Activated naive CD8-positive, alpha-beta T cell treated with anti-CD3 and anti-CD28 coated beads, Interleukin-2, amount 10 ng/mL, durations not matched to agents 7 days and 5 days (primary cell): ENCODE data around the gene ITGAV. TPM values are rescaled to one million over a fixed set of nuclear protein-coding genes. Genes with fewer than 3 reads are reported as not detected.

Experiments used
- ATAC-seq: fragments of 150-1000 bp; cut with Tn5 transposase; one replicate; pipeline ENCODE4 v1.10.0; 2021; ENCODE audit warnings: low read depth, moderate library complexity
- POLR2A ChIA-PET: fragments of 350-600 bp; sonication (Branson Sonifier 250); formaldehyde crosslinking; loops from one replicate; lab custom pipeline; 2021; ENCODE audit warnings: antibody characterized with exemption; lab: Charles Lee
- DNase-seq: peaks from one replicate; pipeline ENCODE4 v3.0.0; 2021
- H3K27ac Mint-ChIP-seq: one replicate; pipeline ENCODE4 v1.8.0; 2022; ENCODE audit warnings: mild to moderate bottlenecking, mixed read lengths
- H3K27me3 Mint-ChIP-seq: one replicate; pipeline ENCODE4 v1.8.0; 2022; ENCODE audit warnings: mild to moderate bottlenecking, moderate library complexity, mixed read lengths
- H3K36me3 Mint-ChIP-seq: one replicate; pipeline ENCODE4 v1.8.0; 2021; ENCODE audit warnings: mild to moderate bottlenecking, mixed read lengths
- H3K4me1 Mint-ChIP-seq: one replicate; pipeline ENCODE4 v1.8.0; 2021; ENCODE audit warnings: mixed read lengths
- H3K4me3 Mint-ChIP-seq: one replicate; pipeline ENCODE4 v1.8.0; 2022; ENCODE audit warnings: mild to moderate bottlenecking, moderate library complexity, mixed read lengths
- H3K9me3 Mint-ChIP-seq: one replicate; pipeline ENCODE4 v1.8.0; 2021; ENCODE audit warnings: mixed read lengths
- total RNA-seq, 2 experiments: library from RNA; stranded (reverse); gene quantifications; one replicate each; pipeline ENCODE4 v1.2.3, GENCODE V29; 2021

The ITGAV gene
- total RNA-seq, result 1 to 10 TPM; 7.5 to 7.7 TPM

DNA sequence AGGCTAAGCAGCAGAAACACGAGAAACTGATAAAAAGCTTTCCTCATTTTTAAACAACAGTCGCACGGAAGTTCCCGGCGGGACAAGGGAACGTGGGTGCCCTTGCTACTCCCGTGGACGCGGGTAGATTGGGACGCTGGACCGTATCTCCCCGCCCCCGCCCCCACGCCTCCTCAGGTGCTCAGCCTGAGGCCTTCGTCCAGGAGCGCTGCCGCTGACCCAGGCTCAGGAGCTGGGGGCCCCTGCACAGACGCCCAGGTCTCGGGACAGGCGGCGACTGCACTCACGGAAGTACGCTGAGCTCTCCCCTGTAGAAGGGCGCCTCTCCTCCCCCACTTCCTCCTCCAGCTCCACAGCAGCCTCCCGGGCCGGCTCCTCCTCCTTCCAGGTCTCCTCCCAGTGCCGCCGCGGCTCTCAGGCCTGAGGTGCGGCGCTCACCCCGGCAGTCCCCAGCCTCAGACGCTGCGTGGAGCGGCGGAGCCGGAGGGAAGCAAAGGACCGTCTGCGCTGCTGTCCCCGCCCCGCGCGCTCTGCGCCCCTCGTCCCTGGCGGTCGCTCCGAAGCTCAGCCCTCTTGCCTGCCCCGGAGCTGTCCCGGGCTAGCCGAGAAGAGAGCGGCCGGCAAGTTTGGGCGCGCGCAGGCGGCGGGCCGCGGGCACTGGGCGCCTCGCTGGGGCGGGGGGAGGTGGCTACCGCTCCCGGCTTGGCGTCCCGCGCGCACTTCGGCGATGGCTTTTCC is at the start of gene ITGAV:
Gene ITGAV, plus strand, starts transcription at position 445 of the 738 bp plus-strand sequence. Its CDS starts 283 bp downstream, at position 728.
- POLR2A ChIA-PET, result interaction anchor here (0.9 to 1.4 kb wide), 3 partner anchors 10 to 104 kb away, joined by 3 to 19 read pairs (median 3); partner anchors contain the start of gene ZC3H15
- Mint-ChIP-seq H3K4me1 (peaks cover 20% of the 10 kb centered on the region), H3K4me3 (peak within 1 kb of the TSS; percentile 87), H3K36me3 (no peaks in the 10 kb centered on the region), H3K27me3 (no peaks in the 10 kb centered on the region), H3K27ac (peak within 1 kb of the TSS; percentile 83), H3K9me3 (no peaks in the 10 kb centered on the region)
- DNase-seq (peak; percentile 81), ATAC-seq (peak; percentile 95)

GRCh38 chr2:186540941-186541340 is 48.9 kb upstream of the ITGAV start:
- POLR2A ChIA-PET, result no interaction called here
- ATAC-seq (no peak), DNase-seq (no peak)
- no peak overlapping the region for H3K4me3 Mint-ChIP-seq
- H3K36me3 Mint-ChIP-seq, result no peaks in the 10 kb centered on the region
- no peaks in the 10 kb centered on the region for H3K4me1 Mint-ChIP-seq
- H3K27ac Mint-ChIP-seq, result no peak overlapping the region
- no peaks in the 10 kb centered on the region for H3K9me3 Mint-ChIP-seq
- no peaks in the 10 kb centered on the region for H3K27me3 Mint-ChIP-seq

DNA sequence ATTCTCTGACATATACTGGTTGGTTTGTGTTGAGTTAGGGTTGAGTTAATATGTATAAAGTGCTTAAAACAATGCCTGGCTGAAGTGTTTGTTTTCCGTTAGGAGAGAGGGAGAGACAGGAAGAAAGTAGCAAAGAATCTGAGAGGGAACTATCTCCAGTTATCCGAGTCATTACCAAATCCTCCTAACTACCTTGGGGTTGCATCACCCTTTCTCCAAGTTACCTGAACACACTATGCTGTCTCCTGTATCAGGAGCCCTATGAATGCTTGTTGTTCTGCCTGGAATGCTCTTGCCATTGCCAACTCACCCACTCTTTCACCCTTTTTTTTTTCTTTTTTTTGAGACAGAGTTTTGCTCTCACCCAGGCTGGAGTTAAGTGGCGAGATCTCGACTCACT is 47.9 kb upstream of the ITGAV start:
- DNase-seq (no peak), ATAC-seq (no peak)
- POLR2A ChIA-PET, result no interaction called here
- H3K36me3 Mint-ChIP-seq, result no peaks in the 10 kb centered on the region
- no peak overlapping the region for H3K4me3 Mint-ChIP-seq
- H3K27ac Mint-ChIP-seq, result no peak overlapping the region
- no peaks in the 10 kb centered on the region for H3K4me1 Mint-ChIP-seq
- no peaks in the 10 kb centered on the region for H3K9me3 Mint-ChIP-seq
- no peaks in the 10 kb centered on the region for H3K27me3 Mint-ChIP-seq

GRCh38 chr2:186543561-186544131 is 46.2 kb upstream of the ITGAV start:
- ATAC-seq (no peak), DNase-seq (no peak)
- Mint-ChIP-seq H3K36me3 (no peaks in the 10 kb centered on the region), H3K4me3 (no peak overlapping the region), H3K27ac (no peak overlapping the region), H3K27me3 (no peaks in the 10 kb centered on the region), H3K9me3 (no peaks in the 10 kb centered on the region), H3K4me1 (no peaks in the 10 kb centered on the region)
- POLR2A ChIA-PET, result no interaction called here

GRCh38 chr2:186544255-186544675 is 45.6 kb upstream of the ITGAV start:
- Mint-ChIP-seq H3K4me3 (no peak overlapping the region), H3K27me3 (peaks cover 2% of the 10 kb centered on the region), H3K36me3 (no peaks in the 10 kb centered on the region), H3K4me1 (no peaks in the 10 kb centered on the region), H3K27ac (no peak overlapping the region), H3K9me3 (no peaks in the 10 kb centered on the region)
- ATAC-seq, result no peak
- POLR2A ChIA-PET, result no interaction called here
- DNase-seq, result no peak

DNA sequence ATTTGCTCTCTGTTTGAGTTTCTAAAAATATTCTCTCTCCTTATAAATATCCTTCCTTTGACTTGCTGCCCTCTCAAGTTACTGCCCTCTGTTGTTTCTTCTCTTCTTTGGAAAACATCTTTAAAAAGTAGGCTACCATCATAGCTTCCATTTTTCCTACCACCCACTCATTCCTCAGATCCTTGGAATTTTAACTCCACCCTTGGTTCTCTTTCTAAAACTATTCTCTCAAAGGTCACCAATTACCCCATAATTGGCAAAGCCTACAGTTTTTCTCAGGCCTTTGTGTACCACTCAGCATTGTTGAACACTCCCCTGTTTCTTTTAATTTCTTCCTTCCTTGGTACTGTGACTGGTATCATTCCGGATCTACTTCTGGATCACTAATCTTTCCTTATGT is 43.0 kb upstream of the ITGAV start:
- DNase-seq (no peak), ATAC-seq (no peak)
- H3K36me3 Mint-ChIP-seq, result no peaks in the 10 kb centered on the region
- peaks cover 5% of the 10 kb centered on the region for H3K27me3 Mint-ChIP-seq
- H3K4me3 Mint-ChIP-seq, result no peak overlapping the region
- no peak overlapping the region for H3K27ac Mint-ChIP-seq
- no peaks in the 10 kb centered on the region for H3K9me3 Mint-ChIP-seq
- no peaks in the 10 kb centered on the region for H3K4me1 Mint-ChIP-seq
- POLR2A ChIA-PET, result no interaction called here

DNA sequence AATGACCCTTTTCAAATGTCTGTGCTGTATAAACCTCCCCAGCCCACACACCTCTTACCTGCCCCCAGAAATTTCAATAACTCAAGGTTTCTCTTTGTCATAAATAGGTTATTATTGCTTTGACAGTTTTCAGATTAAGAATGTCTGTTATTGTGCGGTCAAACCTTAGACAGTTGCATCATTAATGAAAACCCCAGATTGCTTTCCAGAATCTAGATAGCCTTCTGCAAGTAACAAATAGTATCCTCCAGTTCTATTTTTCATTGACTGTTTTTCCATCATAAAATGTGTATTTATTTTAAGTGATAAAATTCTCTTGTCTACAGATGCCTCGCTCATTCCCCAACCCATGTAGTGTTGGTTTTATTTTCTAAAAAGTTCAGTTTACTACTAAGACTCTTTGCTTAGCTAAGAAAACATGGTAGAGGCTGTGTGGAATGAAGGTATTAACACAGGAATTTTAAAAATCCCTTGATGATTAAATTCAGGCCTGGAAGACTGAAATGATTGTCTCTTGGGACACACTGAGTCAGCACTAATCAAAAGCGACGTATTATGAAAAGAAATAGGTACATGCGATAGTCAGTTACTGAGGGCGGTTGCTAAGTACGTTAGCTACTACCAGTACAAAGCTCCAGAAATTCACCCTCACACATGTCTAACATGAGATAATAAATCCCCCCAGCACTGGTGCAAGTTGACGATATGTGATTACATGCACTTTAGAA is 38.4 kb upstream of the ITGAV start:
- ATAC-seq (no peak), DNase-seq (no peak)
- Mint-ChIP-seq H3K9me3 (no peaks in the 10 kb centered on the region), H3K4me1 (no peaks in the 10 kb centered on the region), H3K4me3 (no peak overlapping the region), H3K36me3 (no peaks in the 10 kb centered on the region), H3K27me3 (peaks cover 8% of the 10 kb centered on the region), H3K27ac (no peak overlapping the region)
- POLR2A ChIA-PET, result no interaction called here

- Mint-ChIP-seq H3K9me3 (no peaks in the 10 kb centered on the region), H3K36me3 (no peaks in the 10 kb centered on the region), H3K4me1 (no peaks in the 10 kb centered on the region), H3K4me3 (no peak overlapping the region), H3K27me3 (peaks cover 6% of the 10 kb centered on the region), H3K27ac (no peak overlapping the region)
- POLR2A ChIA-PET, result no interaction called here
- DNase-seq (no peak), ATAC-seq (no peak)
Observed at GRCh38 chr2:186554429-186554828, 35.4 kb upstream of the ITGAV start.

- H3K36me3 Mint-ChIP-seq, result no peaks in the 10 kb centered on the region
- H3K9me3 Mint-ChIP-seq, result no peaks in the 10 kb centered on the region
- no peak overlapping the region for H3K27ac Mint-ChIP-seq
- H3K4me1 Mint-ChIP-seq, result no peaks in the 10 kb centered on the region
- H3K27me3 Mint-ChIP-seq, result peaks cover 4% of the 10 kb centered on the region
- H3K4me3 Mint-ChIP-seq, result no peak overlapping the region
- ATAC-seq, result no peak
- no peak for DNase-seq
- POLR2A ChIA-PET, result no interaction called here
Observed at GRCh38 chr2:186554850-186555671, 34.8 kb upstream of the ITGAV start.

DNA sequence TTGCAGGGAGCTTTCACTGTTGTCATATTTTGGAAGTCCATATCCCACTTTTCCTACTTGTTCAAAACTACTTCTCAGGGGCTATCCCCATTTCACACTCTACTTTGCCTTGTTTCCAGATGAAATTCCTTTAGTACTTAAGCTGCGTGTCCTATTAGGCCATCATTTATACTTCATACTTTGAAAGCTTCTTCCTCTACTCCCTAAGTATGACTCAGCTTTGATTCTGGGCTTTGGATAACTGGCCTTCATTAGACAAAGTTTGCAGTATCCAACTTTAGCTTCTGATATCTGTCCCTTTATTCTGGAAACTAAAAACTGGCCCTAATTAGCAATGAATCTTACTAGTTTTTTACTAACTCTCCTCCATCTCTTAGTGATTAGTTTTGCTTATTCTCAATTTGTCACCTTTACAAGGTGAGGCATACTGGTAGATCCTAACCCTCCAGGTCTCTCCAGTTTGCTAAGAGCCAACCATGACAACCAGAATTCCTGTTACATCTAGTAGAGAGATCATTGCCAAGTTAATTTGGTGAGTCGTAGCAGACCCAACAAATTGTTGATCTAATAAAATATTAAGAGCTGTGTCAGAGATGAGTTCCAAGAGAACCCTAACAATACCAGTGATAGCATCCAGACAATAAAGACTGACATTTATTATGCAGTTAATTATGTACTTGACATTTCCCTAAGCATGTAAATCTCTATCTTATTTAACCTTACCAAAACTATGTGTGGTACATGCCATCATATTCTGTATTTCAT is 31.2 kb upstream of the ITGAV start:
- no peak overlapping the region for H3K4me3 Mint-ChIP-seq
- H3K27me3 Mint-ChIP-seq, result peaks cover 4% of the 10 kb centered on the region
- peaks cover 2% of the 10 kb centered on the region for H3K9me3 Mint-ChIP-seq
- POLR2A ChIA-PET, result no interaction called here
- ATAC-seq, result no peak
- H3K36me3 Mint-ChIP-seq, result no peaks in the 10 kb centered on the region
- DNase-seq, result no peak
- H3K27ac Mint-ChIP-seq, result no peak overlapping the region
- no peaks in the 10 kb centered on the region for H3K4me1 Mint-ChIP-seq

DNA sequence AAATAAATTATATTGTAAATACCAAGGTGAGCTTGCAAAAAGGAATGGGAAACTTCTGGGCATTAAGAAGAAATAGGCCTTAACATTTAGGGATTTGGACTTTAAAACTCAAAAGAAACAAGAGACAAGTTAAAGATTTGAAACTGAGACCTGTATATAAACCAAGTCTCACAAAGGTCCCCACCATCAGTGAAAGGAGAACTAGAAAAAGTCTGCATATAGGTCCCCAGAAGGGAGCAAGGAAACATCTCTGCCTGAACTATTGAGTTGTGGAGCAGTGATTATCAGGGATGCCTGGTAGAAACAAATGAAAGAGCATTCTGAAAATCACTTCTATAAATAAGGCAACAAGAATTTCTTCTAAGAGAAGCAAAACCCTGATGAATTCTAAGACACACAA is 30.5 kb upstream of the ITGAV start:
- Mint-ChIP-seq H3K27me3 (peaks cover 4% of the 10 kb centered on the region), H3K36me3 (no peaks in the 10 kb centered on the region), H3K4me3 (no peak overlapping the region), H3K4me1 (no peaks in the 10 kb centered on the region), H3K27ac (no peak overlapping the region), H3K9me3 (peaks cover 2% of the 10 kb centered on the region)
- POLR2A ChIA-PET, result no interaction called here
- no peak for ATAC-seq
- no peak for DNase-seq

DNA sequence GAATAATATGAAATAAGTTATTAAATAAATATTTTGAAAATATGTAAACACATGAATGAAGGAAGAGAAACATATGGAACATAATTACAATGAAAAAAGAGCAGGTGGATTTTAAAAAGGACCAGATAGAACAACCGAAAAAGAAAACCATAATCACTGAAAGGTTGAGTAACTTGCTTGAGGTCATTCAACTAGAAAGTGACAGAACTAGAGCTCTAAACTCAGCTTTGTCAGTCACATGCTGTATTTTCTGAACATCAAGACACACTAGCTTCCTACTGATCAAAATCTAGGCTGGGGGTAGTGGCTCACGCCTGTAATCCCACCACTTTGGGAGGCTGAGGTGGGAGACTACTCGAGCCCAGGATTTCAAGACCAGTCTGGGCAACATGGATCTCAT is 30.0 kb upstream of the ITGAV start:
- DNase-seq, result no peak
- H3K9me3 Mint-ChIP-seq, result peaks cover 2% of the 10 kb centered on the region
- H3K4me1 Mint-ChIP-seq, result no peaks in the 10 kb centered on the region
- no peak for ATAC-seq
- H3K4me3 Mint-ChIP-seq, result no peak overlapping the region
- POLR2A ChIA-PET, result no interaction called here
- H3K27ac Mint-ChIP-seq, result no peak overlapping the region
- H3K36me3 Mint-ChIP-seq, result no peaks in the 10 kb centered on the region
- H3K27me3 Mint-ChIP-seq, result peaks cover 5% of the 10 kb centered on the region

- H3K27ac Mint-ChIP-seq, result no peak overlapping the region
- no peaks in the 10 kb centered on the region for H3K36me3 Mint-ChIP-seq
- no peaks in the 10 kb centered on the region for H3K4me1 Mint-ChIP-seq
- DNase-seq (no peak), ATAC-seq (no peak)
- H3K27me3 Mint-ChIP-seq, result peaks cover 9% of the 10 kb centered on the region
- POLR2A ChIA-PET, result no interaction called here
- peaks cover 2% of the 10 kb centered on the region for H3K9me3 Mint-ChIP-seq
- H3K4me3 Mint-ChIP-seq, result no peak overlapping the region
Observed at GRCh38 chr2:186560254-186560653, 29.6 kb upstream of the ITGAV start.
